ENCODE results near the gene PAOX.
"Not testable (repeated sequence)": the region's sequence is repeated elsewhere in the genome, so short reads cannot be mapped to it uniquely, and the experiment has no call there.

The PAOX gene

GRCh38 chr10:133411523-133412380 lies 32.7 kb downstream of the PAOX start:
- no peak for DNase-seq

GRCh38 chr10:133412381-133412711 lies 33.3 kb downstream of the PAOX start:
- no peak for DNase-seq

GRCh38 chr10:133414401-133414800 lies 35.3 kb downstream of the PAOX start:
- not testable (repeated sequence) for DNase-seq

- DNase-seq, result no peak
Observed at GRCh38 chr10:133415752-133416151, 36.7 kb downstream of the PAOX start.

GRCh38 chr10:133418289-133418993 lies 39.4 kb downstream of the PAOX start:
- DNase-seq, result no peak

- DNase-seq, result no peak
Observed at GRCh38 chr10:133419211-133419950, 40.3 kb downstream of the PAOX start.

GRCh38 chr10:133420028-133420427 lies 41.0 kb downstream of the PAOX start:
- no peak for DNase-seq

GRCh38 chr10:133420579-133420978 lies 41.5 kb downstream of the PAOX start:
- no peak for DNase-seq

- DNase-seq, result no peak
Observed at GRCh38 chr10:133421336-133422222, 42.5 kb downstream of the PAOX start.

- DNase-seq, result no peak
Observed at GRCh38 chr10:133422223-133422806, 43.3 kb downstream of the PAOX start.

- DNase-seq, result no peak
Observed at GRCh38 chr10:133422807-133423771, 44.0 kb downstream of the PAOX start.

- DNase-seq, result not testable (repeated sequence)
Observed at GRCh38 chr10:133424102-133424501, 45.0 kb downstream of the PAOX start.

- DNase-seq, result not testable (repeated sequence)
Observed at GRCh38 chr10:133424601-133425000, 45.5 kb downstream of the PAOX start, which contains the start of gene SPRN. Gene SPRN (minus strand): TSS chr10:133424625. CDS start chr10:133423681, 944 bp downstream.

GRCh38 chr10:133429571-133429970 lies 50.5 kb downstream of the PAOX start:
- not testable (repeated sequence) for DNase-seq

GRCh38 chr10:133431888-133432613 lies 53.0 kb downstream of the PAOX start:
- DNase-seq, result not testable (repeated sequence)

- DNase-seq, result not testable (repeated sequence)
Observed at GRCh38 chr10:133432789-133433188, 53.7 kb downstream of the PAOX start.

- DNase-seq, result no peak
Observed at GRCh38 chr10:133438711-133439273, 59.7 kb downstream of the PAOX start.

- DNase-seq, result no peak
Observed at GRCh38 chr10:133439517-133440461, 60.7 kb downstream of the PAOX start.

All from SW 1271 (cell line).